ENCODE results near the gene FGF6.

DNA sequence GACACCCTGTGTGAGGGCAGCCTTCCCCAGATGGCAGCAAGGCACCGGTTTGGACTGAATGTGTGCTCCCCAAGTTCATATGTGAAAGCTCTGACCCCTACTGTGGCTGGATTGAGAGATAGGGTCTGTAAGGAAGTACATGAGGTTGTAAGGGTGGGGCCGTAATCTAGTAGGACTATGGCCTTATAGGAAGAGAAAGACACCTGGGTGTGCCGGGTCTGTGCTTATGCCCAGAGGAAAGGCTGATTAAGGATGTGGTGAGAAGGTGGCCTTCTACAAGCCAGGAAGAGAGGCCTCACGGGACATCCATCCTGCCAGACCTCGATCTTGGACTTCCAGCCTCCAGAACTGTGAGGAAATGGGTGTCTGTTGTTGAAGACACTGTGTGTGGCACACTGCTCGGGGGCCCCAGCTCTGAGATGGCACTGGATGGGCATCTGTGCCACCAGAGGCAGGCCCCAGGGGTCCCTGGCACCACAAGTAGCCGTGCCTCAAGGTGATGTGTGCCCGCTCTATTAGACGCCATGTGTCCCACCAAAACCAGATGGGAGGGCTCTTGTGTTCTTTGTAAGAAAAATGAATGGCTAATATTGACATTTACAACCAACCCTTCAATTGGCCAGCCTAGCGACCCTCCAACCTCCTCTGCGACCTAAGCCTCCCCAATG lies 22.0 kb downstream of the FGF6 start:
- TF ChIP-seq, protein P1, sequence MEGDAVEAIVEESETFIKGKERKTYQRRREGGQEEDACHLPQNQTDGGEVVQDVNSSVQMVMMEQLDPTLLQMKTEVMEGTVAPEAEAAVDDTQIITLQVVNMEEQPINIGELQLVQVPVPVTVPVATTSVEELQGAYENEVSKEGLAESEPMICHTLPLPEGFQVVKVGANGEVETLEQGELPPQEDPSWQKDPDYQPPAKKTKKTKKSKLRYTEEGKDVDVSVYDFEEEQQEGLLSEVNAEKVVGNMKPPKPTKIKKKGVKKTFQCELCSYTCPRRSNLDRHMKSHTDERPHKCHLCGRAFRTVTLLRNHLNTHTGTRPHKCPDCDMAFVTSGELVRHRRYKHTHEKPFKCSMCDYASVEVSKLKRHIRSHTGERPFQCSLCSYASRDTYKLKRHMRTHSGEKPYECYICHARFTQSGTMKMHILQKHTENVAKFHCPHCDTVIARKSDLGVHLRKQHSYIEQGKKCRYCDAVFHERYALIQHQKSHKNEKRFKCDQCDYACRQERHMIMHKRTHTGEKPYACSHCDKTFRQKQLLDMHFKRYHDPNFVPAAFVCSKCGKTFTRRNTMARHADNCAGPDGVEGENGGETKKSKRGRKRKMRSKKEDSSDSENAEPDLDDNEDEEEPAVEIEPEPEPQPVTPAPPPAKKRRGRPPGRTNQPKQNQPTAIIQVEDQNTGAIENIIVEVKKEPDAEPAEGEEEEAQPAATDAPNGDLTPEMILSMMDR (conservative IDR thresholded peaks at IDR 0.05; ENCODE audit: low read length) = no peak
- no peak for TF ChIP-seq EZH2phosphoT487 (IDR thresholded peaks at IDR 0.05; ENCODE audit: borderline replicate concordance)
